ENCODE results near the gene CNGA4.
A peak's percentile ranks its signal among the peaks of the same experiment; 100 is the strongest.
"Not testable (repeated sequence)": the region's sequence is repeated elsewhere in the genome, so short reads cannot be mapped to it uniquely, and the experiment has no call there.

CNGA4 gene

GRCh38 chr11:6228520-6228919 is 10.4 kb upstream of the CNGA4 start:
- no peak for DNase-seq

GRCh38 chr11:6229911-6230310 is 9.0 kb upstream of the CNGA4 start:
- DNase-seq: no peak

- DNase-seq: no peak
Observed at GRCh38 chr11:6232899-6233298, 6.0 kb upstream of the CNGA4 start.

GRCh38 chr11:6233984-6234386 is 4.9 kb upstream of the CNGA4 start:
- DNase-seq: no peak

GRCh38 chr11:6234387-6235107 is 4.3 kb upstream of the CNGA4 start, which contains the start of gene FHIP1B:
FHIP1B (minus strand) TSS chr11:6234636; CDS start chr11:6224516, 10,120 bp downstream.
- peak; percentile 100 for DNase-seq

- DNase-seq: no peak
Observed at GRCh38 chr11:6237266-6237665, 1.6 kb upstream of the CNGA4 start.

GRCh38 chr11:6237761-6238302 is 1.1 kb upstream of the CNGA4 start:
- no peak for DNase-seq

GRCh38 chr11:6240139-6240538 is 1.2 kb downstream of the CNGA4 start:
- DNase-seq: no peak

GRCh38 chr11:6240781-6241180 is 1.9 kb downstream of the CNGA4 start:
- no peak for DNase-seq

- DNase-seq: no peak
Observed at GRCh38 chr11:6241316-6241715, 2.4 kb downstream of the CNGA4 start.

- no peak for DNase-seq
Observed at GRCh38 chr11:6245536-6245935, 6.6 kb downstream of the CNGA4 start.

GRCh38 chr11:6248248-6248647 is 9.4 kb downstream of the CNGA4 start:
- DNase-seq: no peak

GRCh38 chr11:6248897-6249296 is 10.0 kb downstream of the CNGA4 start:
- DNase-seq: not testable (repeated sequence)

GRCh38 chr11:6249770-6250555 is 11.1 kb downstream of the CNGA4 start:
- DNase-seq: no peak

GRCh38 chr11:6251120-6251733 is 12.3 kb downstream of the CNGA4 start:
- DNase-seq: no peak

- no peak for DNase-seq
Observed at GRCh38 chr11:6251990-6252473, 13.1 kb downstream of the CNGA4 start.

GRCh38 chr11:6253197-6253596 is 14.3 kb downstream of the CNGA4 start:
- no peak for DNase-seq

- DNase-seq: no peak
Observed at GRCh38 chr11:6258141-6258540, 19.3 kb downstream of the CNGA4 start.

- DNase-seq: no peak
Observed at GRCh38 chr11:6258571-6259081, 19.7 kb downstream of the CNGA4 start.

- DNase-seq: no peak
Observed at GRCh38 chr11:6260207-6260726, 21.4 kb downstream of the CNGA4 start.

GRCh38 chr11:6263662-6264061 is 24.8 kb downstream of the CNGA4 start:
- no peak for DNase-seq

GRCh38 chr11:6268820-6269219 is 29.9 kb downstream of the CNGA4 start:
- no peak for DNase-seq

- no peak for DNase-seq
Observed at GRCh38 chr11:6269994-6270393, 31.1 kb downstream of the CNGA4 start.

All from CD4-positive, alpha-beta T cell treated with Interleukin-15 for 1 hour (primary cell).